MM.1S (cell line): Measurements from ENCODE around the gene ALDH18A1.
"Not testable (repeated sequence)": the region's sequence is repeated elsewhere in the genome, so short reads cannot be mapped to it uniquely, and the experiment has no call there.

Source experiments
- DNase-seq: peaks from one replicate; pipeline ENCODE4 v3.0.0-alpha.2; 2015
- H2AFZ ChIP-seq: fragments of 300-600 bp; sonication (generic); 2 replicates; pipeline ENCODE4 v1.6.0; 2016; ENCODE audit warnings: antibody characterized with exemption, low read length
- H3F3A ChIP-seq: fragments of 300-600 bp; sonication (generic); 2 replicates; pipeline ENCODE4 v1.6.1; 2016; ENCODE audit warnings: mild to moderate bottlenecking, antibody characterized with exemption, low read length, moderate library complexity, mixed read lengths; ENCODE audit not compliant: insufficient read depth
- H3K27ac ChIP-seq: fragments of 300-600 bp; sonication (generic); 2 replicates; pipeline ENCODE4 v1.5.1; 2016; ENCODE audit warnings: mild to moderate bottlenecking, low read length
- H3K27me3 ChIP-seq: fragments of 300-600 bp; sonication (generic); replicated peaks from 2 replicates; pipeline ENCODE4 v1.6.0; 2016; ENCODE audit warnings: low read length; ENCODE audit not compliant: insufficient read depth
- H3K36me3 ChIP-seq: fragments of 300-600 bp; sonication (generic); replicated peaks from 2 replicates; pipeline ENCODE4 v1.6.1; 2016; ENCODE audit warnings: mild to moderate bottlenecking, low read length, mixed read lengths; ENCODE audit not compliant: insufficient read depth
- H3K4me1 ChIP-seq: fragments of 300-600 bp; sonication (generic); 2 replicates; pipeline ENCODE4 v1.6.1; 2016; ENCODE audit warnings: low read length, mixed read lengths
- H3K4me2 ChIP-seq: fragments of 300-600 bp; sonication (generic); 2 replicates; pipeline ENCODE4 v1.6.0; 2016; ENCODE audit warnings: low read depth, low read length
- H3K4me3 ChIP-seq: fragments of 300-600 bp; sonication (generic); 2 replicates; pipeline ENCODE4 v1.5.1; 2016; ENCODE audit warnings: low read length, mixed read lengths
- H3K79me2 ChIP-seq: fragments of 300-600 bp; sonication (generic); 2 replicates; pipeline ENCODE4 v1.6.1; 2016; ENCODE audit warnings: mixed run types, low read length, mixed read lengths
- H3K9ac ChIP-seq: fragments of 300-600 bp; sonication (generic); 2 replicates; pipeline ENCODE4 v1.6.1; 2016; ENCODE audit warnings: low read length, mixed read lengths
- H3K9me2 ChIP-seq: fragments of 300-600 bp; sonication (generic); replicated peaks from 2 replicates; pipeline ENCODE4 v1.6.1; 2016; ENCODE audit warnings: mild to moderate bottlenecking, low read length, mixed read lengths; ENCODE audit not compliant: insufficient read depth
- H3K9me3 ChIP-seq: fragments of 300-600 bp; sonication (generic); replicated peaks from 2 replicates; pipeline ENCODE4 v1.6.1; 2016; ENCODE audit warnings: mild to moderate bottlenecking, low read length, mixed read lengths; ENCODE audit not compliant: insufficient read depth
- H4K20me1 ChIP-seq: fragments of 300-600 bp; sonication (generic); 2 replicates; pipeline ENCODE4 v1.6.1; 2016; ENCODE audit warnings: mild to moderate bottlenecking, low read length, moderate library complexity, mixed read lengths; ENCODE audit not compliant: insufficient read depth
- EZH2 ChIP-seq: fragments of 300-600 bp; sonication (generic); optimal IDR thresholded peaks from 2 replicates; pipeline ENCODE3; 2017; ENCODE audit warnings: low read depth, mild to moderate bottlenecking, antibody characterized with exemption, low read length, mixed read lengths
- EZH2phosphoT487 ChIP-seq: fragments of 300-600 bp; sonication (generic); IDR thresholded peaks from 2 replicates; pipeline ENCODE4 v1.6.1; 2018; ENCODE audit warnings: antibody characterized with exemption, low read length
- TF ChIP-seq, protein P1 (sequence below): fragments of 300-600 bp; sonication (generic); IDR thresholded peaks from 2 replicates; pipeline ENCODE4 v1.5.1; 2016; ENCODE audit warnings: antibody characterized with exemption, low read length, mixed read lengths

The ALDH18A1 gene

GRCh38 chr10:95675403-95676116 is 19.0 kb upstream of the ALDH18A1 start:
- no peaks in the 10 kb centered on the region for H4K20me1 ChIP-seq
- no peak overlapping the region for H2AFZ ChIP-seq
- no peak overlapping the region for H3K27ac ChIP-seq
- DNase-seq: no peak
- no peaks in the 10 kb centered on the region for H3K9me2 ChIP-seq
- no peak overlapping the region for H3K4me3 ChIP-seq
- TF ChIP-seq EZH2phosphoT487 (no peak), EZH2 (no peak)
- TF ChIP-seq, protein P1, sequence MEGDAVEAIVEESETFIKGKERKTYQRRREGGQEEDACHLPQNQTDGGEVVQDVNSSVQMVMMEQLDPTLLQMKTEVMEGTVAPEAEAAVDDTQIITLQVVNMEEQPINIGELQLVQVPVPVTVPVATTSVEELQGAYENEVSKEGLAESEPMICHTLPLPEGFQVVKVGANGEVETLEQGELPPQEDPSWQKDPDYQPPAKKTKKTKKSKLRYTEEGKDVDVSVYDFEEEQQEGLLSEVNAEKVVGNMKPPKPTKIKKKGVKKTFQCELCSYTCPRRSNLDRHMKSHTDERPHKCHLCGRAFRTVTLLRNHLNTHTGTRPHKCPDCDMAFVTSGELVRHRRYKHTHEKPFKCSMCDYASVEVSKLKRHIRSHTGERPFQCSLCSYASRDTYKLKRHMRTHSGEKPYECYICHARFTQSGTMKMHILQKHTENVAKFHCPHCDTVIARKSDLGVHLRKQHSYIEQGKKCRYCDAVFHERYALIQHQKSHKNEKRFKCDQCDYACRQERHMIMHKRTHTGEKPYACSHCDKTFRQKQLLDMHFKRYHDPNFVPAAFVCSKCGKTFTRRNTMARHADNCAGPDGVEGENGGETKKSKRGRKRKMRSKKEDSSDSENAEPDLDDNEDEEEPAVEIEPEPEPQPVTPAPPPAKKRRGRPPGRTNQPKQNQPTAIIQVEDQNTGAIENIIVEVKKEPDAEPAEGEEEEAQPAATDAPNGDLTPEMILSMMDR: no peak
- no peaks in the 10 kb centered on the region for H3K79me2 ChIP-seq
- H3K9me3 ChIP-seq: no peaks in the 10 kb centered on the region
- H3F3A ChIP-seq: no peaks in the 10 kb centered on the region
- H3K27me3 ChIP-seq: no peaks in the 10 kb centered on the region
- H3K4me1 ChIP-seq: no peaks in the 10 kb centered on the region
- H3K4me2 ChIP-seq: no peak overlapping the region
- no peaks in the 10 kb centered on the region; the same call in 1 of the 2 replicates for H3K36me3 ChIP-seq
- no peak overlapping the region for H3K9ac ChIP-seq

DNA sequence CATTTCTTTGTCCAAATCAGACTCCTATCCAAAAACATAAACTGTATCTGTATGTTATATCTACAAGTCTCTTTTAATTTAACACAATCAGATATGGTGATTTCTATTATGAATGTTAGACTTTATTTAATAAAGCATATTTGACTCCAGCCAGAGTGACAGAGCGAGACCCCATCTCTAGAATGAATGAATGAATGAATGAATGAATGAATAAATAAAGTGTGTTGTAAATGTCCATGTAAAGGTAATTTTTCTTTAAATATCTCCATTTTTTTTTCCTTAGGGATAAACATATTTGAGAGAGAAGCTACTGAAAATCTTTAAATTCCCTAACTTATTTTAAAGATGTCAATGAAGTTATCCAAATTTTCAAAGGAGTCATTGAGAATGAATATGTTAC is 18.1 kb upstream of the ALDH18A1 start:
- Histone ChIP-seq H3K4me1 (no peaks in the 10 kb centered on the region), H3K4me2 (no peak overlapping the region), H2AFZ (no peak overlapping the region), H3K79me2 (no peaks in the 10 kb centered on the region), H3K27me3 (no peaks in the 10 kb centered on the region), H3K27ac (no peak overlapping the region), H4K20me1 (no peaks in the 10 kb centered on the region), H3K9me2 (no peaks in the 10 kb centered on the region), H3K9ac (no peak overlapping the region), H3F3A (no peaks in the 10 kb centered on the region), H3K4me3 (no peak overlapping the region), H3K9me3 (no peaks in the 10 kb centered on the region), H3K36me3 (no peaks in the 10 kb centered on the region; the same call in 1 of the 2 replicates)
- no peak for TF ChIP-seq EZH2
- TF ChIP-seq, protein P1: no peak
- TF ChIP-seq EZH2phosphoT487: no peak
- DNase-seq: no peak

- H3K4me3 ChIP-seq, DNase-seq, H3K4me2 ChIP-seq, H3F3A ChIP-seq, H3K79me2 ChIP-seq, H3K27ac ChIP-seq, H4K20me1 ChIP-seq, H3K27me3 ChIP-seq, H3K36me3 ChIP-seq, H2AFZ ChIP-seq, H3K9me2 ChIP-seq, H3K4me1 ChIP-seq, H3K9ac ChIP-seq, H3K9me3 ChIP-seq: not testable (repeated sequence)
Measured at GRCh38 chr10:95672641-95673040, 16.1 kb upstream of the ALDH18A1 start.

DNA sequence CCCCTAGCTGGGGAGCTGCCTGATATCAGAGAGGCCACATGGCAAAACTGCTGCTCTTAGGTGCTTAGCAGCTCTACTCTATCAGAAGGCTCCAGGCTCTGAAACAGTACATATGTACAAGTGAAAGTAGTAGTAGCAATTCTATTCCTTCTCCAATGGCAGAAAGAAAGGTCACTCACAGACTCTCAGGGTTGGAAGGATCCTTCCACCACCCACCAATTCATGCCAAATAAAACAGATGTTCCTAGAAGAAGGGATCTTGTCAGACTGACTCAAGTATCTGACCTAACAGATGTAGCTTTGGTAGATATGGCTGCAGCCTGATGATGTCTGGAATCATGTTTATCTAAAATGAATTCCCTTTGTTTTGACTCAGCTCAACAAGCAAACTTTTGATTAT is 8.0 kb upstream of the ALDH18A1 start:
- no peaks in the 10 kb centered on the region for H3K9me3 ChIP-seq
- H3K9me2 ChIP-seq: no peaks in the 10 kb centered on the region
- no peaks in the 10 kb centered on the region for H3K79me2 ChIP-seq
- DNase-seq: no peak
- H3K4me2 ChIP-seq: no peak overlapping the region
- H3K4me1 ChIP-seq: no peaks in the 10 kb centered on the region
- no peak overlapping the region for H3K9ac ChIP-seq
- no peak overlapping the region for H2AFZ ChIP-seq
- no peaks in the 10 kb centered on the region for H4K20me1 ChIP-seq
- H3K27me3 ChIP-seq: no peaks in the 10 kb centered on the region
- H3K36me3 ChIP-seq: no peaks in the 10 kb centered on the region
- H3K27ac ChIP-seq: no peak overlapping the region
- no peak overlapping the region for H3K4me3 ChIP-seq
- H3F3A ChIP-seq: no peaks in the 10 kb centered on the region
- TF ChIP-seq EZH2 (no peak), EZH2phosphoT487 (no peak)
